Stimulated activated CD4-positive, alpha-beta T cell treated with anti-CD3 and anti-CD28 coated beads, Interleukin-12 subunit alpha, Interleukin-12 subunit beta, amount 100 ng/mL, for 48 hours (primary cell): ENCODE measurements around the gene RMDN3.

Experiments used
- DNase-seq, 3 donors: peaks; one replicate each; pipeline ENCODE4 v3.0.0-alpha.2; 2020; ENCODE audit warnings: low read depth in 2 of 3, low spot score in 1 of 3

Gene RMDN3

GRCh38 chr15:40773902-40774301 lies 18.8 kb upstream of the RMDN3 start:
- DNase-seq, result no peak

DNA sequence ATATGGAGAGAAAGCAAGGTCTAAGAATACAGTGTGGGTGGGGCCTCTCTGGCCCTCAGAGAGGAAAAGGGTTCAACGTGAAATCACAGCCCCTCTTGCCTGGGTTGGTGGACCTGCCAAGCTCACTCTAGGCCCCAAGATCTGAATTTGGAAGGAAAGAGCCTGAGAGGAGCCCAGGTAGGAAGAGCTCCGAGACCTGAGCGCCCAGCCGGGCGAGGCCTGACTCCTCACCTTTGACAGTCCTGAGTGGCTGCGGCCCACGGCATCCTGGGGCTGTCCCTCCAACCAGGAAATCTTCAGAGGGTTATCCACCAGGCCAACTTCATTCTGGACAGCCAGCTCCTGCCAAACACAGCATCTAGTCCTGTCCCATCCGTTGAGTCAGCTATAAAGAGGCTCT lies 18.4 kb upstream of the RMDN3 start:
- DNase-seq, result no peak

GRCh38 chr15:40772014-40772413 lies 17.0 kb upstream of the RMDN3 start:
- no peak for DNase-seq

DNA sequence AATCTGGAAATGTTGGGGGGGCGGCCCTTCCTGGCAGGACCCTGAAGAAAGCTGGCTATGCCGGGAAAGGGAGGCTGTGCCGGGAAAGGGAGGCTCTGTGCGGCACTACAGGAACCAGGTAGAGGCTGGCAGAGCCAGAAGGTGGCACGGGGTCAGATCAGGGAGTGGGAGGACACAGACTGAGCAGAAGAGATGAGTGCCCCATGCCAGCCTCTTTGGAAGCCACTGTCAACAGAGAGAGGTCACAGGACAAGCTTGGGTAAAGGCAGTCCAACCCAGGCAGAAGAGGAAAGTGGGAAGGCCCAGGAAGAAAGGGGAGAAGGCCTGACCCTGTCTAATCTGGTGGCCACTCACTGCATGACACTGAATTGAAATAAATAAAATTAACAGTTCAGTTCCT lies 16.2 kb upstream of the RMDN3 start:
- no peak for DNase-seq

- no peak for DNase-seq
Measured at GRCh38 chr15:40770147-40770721, 15.2 kb upstream of the RMDN3 start.

- peak in 2 of 3 donors; percentile 23 to 44 for DNase-seq
Measured at GRCh38 chr15:40769274-40770146, 14.5 kb upstream of the RMDN3 start, which contains the start of gene C15orf62. Gene C15orf62 (plus strand): TSS chr15:40769980. CDS start chr15:40770496, 516 bp downstream.

DNA sequence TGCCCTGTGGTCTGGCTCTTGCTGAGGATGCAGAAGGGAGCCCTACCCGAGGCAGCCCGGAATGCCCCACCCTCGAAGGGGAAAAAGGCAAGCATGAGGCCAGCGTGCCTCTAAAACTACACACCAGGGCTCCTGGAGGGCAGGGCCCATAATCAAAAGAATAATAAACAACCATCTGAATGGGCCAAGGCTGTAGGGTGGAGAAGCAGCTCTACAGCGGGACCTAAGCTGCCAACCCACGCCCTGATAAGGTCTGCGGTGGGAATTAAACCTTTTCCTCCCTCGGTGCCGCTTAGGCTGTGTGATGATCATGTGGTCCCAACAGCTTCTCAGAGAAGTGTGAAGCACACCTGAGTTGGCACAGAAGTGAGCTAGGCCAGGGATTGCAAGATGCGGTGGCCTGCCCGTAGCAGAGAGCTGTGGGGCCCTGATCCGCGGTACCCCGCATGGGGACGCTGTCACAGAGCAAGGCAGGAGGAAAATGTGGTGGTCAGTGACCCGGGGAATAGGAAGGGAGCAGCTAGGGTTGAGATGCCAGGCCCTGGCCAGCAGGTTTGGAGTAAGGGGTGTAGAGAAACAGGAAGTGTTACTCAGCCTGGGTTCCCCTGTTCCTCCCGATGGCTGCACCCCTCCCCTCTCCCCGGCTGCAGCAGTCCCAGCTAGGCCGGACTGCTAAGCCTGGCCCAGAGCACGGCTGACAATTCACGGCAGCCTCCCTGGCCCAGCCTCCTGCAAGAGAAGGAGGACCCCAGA lies 13.6 kb upstream of the RMDN3 start:
- DNase-seq, result no peak

GRCh38 chr15:40767838-40768500 lies 12.9 kb upstream of the RMDN3 start:
- no peak for DNase-seq

GRCh38 chr15:40766906-40767837 lies 12.1 kb upstream of the RMDN3 start:
- no peak for DNase-seq

DNA sequence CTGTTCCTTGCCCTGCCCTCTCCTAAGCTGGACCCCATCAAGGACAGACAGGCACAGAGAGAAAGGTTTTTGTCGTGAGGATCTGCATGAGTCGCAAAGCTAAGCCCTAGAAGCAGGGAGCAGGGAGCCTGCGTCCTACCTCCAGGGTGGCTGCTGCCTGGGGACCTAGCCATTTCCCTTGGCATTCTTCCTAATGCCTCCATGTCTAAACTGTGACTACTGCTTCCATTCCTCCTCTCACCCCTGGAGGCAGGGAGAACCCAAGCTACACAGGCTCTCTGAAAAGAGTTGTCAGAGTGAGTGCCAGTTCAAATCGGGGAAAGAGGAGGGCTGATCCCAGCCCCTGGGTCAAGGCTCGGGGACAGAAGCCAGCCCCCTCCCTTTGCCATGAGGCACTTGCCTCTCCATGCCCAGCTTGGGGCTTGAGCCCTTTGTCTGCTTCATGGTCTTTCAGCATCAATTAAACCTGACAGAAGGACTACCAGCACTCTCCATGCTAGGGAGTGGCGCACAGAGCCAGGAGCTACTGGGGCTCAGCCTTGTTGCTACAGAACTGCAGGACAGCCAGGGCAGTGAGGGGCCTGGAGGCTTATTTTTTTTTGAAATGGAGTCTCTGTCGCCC lies 11.3 kb upstream of the RMDN3 start:
- no peak for DNase-seq

DNA sequence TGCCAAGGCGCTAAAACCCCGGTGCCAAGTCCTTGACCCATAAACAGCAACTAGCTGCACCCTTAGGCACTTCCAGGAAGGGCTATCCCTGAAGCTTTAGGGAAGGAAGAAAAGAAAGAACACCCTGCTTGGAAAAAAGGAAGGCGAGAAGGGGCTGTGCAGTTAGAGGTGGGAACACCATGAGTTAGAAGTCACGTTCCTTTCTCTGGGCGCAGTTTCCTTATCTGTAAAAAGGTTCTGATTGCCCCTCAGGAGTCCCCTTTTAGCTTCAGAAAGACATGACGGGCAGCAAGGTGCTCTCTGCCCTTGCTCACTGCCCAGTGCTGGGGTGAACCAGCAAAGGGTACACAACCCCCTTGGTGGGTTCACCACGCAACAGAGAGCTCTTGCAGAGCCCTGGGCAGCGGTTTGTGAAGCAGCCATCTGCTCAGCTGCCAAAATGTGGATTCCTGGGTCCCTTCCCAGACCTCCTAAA lies 9.6 kb upstream of the RMDN3 start:
- no peak for DNase-seq

DNA sequence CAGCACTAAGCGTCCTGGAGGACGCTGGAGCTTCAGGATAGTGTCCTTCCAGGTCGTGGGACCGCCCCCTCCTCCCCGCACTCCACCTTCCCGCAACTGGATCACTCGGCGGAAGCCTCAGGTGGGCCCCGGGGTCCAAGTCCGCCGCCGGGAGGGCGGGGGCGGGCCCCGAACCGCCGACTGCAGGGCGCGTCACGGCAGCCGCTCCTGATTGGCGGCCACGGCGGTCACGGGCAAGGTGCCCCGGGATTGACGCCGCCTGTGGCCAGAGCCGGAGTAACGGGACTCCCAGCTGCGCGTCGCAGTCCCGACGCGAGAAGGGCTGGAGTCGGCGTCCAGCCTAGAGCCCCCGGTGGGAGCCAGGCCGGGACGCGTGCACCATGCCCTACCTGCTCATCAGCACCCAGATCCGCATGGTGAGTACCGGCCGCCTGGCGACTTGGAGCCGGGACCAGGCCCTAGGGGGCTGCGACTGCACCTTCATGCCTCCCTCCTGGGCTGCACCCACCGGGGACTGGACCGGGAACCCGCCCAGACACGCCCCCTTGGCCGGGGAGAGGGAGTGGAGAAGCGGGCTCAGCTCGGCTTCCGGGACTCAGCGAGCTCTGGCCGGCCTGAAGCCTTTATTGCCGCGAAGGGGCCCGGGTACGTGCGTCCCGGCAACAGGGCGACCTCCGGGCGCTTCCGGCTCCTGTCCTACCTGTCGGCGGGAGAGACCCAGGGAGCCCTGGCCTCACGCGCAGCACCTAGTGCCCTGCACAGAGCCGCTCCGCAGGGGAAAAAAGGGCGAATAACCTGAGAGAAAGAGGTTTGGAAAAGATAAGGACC lies 9.0 kb upstream of the RMDN3 start, which contains the start of gene GCHFR:
Gene GCHFR (plus strand): TSS at position 268 of the 828 bp plus-strand sequence. CDS start 113 bp downstream, at position 381.
- peak in 2 of 3 donors; percentile 43 to 69 for DNase-seq

- DNase-seq, result peak in 1 of 3 donors; percentile 22
Measured at GRCh38 chr15:40762919-40763800, 8.1 kb upstream of the RMDN3 start.

DNA sequence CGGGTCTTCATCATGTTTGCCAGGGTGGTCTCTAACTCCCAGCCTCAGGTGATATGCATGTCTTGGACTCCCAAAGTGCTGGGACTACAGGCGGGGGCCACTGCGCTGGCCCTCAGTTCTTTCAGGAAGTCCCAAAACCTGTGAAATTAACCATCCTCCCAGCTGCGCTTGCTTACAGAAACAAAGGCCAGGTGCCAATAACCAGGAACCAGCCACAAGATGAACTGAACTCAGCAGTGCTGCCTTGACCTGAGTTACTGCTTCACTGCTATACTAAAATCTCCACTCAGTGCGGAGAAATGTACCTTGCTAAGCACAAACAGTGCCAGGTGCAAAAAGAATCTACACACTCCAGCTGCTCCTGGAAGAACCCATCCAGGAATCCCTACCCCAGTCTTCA lies 4.9 kb upstream of the RMDN3 start:
- no peak for DNase-seq

GRCh38 chr15:40756938-40757337 lies 1.9 kb upstream of the RMDN3 start:
- DNase-seq, result no peak

DNA sequence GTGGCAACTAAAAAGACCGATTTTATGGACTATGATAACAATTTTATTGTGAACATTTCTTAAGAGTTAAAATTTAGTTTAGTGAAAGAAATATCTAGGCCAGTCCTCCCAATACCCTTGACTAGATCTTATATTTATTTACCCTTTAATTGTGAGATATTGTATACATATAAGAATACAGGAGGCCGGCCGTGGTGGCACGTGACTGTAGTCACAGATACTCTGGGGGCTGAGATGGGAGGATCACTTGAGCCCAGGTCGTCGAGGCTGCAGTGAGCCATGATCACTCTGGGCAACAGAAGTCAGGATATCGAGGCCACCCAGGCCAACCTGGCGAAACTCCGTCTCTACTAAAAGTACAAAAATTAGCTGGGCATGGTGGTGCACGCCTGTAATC lies 756 bp upstream of the RMDN3 start:
- DNase-seq, result no peak

GRCh38 chr15:40754574-40754882 lies 526 bp downstream of the RMDN3 start:
- no peak for DNase-seq

DNA sequence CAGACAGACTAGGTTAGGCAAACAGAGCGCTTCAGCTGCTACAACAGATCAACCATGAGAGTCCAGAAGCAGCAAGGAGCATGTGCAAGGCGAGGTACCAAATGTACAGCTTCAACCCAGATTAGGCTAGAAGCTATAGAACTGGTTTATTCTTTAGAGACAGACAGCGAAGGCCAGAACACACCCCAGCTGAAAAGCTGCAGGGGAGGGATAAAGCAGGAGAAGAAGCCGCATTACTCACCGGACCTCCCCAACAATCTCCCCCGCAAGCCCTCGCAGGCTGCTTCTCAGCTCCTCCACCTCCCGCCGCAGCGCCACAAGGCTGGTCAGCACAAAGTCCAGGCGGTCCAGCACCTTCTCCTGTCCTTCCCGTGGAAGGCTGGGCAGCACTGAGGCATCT lies 3.3 kb downstream of the RMDN3 start:
- no peak for DNase-seq
